GM18511 (cell line): Measurements from ENCODE around the gene AQP10.
"Not testable (repeated sequence)": the region's sequence is repeated elsewhere in the genome, so short reads cannot be mapped to it uniquely, and the experiment has no call there.

Source experiments
- ATAC-seq: cut with Tn5 transposase; IDR thresholded peaks from one replicate; pipeline ENCODE4 v1.9.1; 2021; ENCODE audit warnings: mild to moderate bottlenecking, moderate library complexity; ENCODE audit not compliant: unreplicated experiment

Gene AQP10, protein sequence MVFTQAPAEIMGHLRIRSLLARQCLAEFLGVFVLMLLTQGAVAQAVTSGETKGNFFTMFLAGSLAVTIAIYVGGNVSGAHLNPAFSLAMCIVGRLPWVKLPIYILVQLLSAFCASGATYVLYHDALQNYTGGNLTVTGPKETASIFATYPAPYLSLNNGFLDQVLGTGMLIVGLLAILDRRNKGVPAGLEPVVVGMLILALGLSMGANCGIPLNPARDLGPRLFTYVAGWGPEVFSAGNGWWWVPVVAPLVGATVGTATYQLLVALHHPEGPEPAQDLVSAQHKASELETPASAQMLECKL

DNA sequence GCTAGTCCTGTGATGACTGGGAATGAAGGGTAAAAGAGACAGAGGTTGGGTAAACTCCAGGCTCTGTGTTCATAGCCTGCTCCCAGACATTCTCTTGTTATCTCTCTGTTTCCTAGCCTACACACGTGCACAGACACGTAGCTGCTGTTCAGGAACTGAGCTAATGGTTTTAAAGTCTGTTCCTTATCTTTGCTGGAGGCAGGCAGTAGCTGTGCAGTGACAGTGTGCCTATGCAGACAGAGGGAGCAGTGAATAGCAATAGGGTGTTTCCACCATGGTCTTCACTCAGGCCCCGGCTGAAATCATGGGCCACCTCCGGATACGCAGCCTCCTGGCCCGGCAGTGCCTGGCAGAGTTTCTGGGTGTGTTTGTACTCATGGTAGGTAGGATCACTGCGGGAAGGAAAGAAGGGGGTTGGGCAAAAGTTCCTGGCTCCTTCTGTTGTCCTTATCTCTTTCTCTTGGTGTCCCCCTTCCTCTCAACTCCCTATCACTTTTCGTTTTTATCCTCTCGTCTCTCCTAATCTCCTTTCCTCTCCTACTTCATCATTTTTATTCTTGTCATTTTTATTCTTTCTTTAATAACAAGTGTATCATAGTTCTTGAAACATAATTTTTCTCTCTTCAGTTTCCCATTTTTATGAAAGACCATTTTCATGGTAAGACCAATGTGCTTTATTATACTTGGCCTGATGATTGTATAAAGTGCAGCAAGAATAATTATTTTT is at the start of gene AQP10:
TSS of gene AQP10 (plus strand) at position 212 of the 727 bp plus-strand sequence. CDS start at position 275, 63 bp downstream.
- ATAC-seq, result no peak

DNA sequence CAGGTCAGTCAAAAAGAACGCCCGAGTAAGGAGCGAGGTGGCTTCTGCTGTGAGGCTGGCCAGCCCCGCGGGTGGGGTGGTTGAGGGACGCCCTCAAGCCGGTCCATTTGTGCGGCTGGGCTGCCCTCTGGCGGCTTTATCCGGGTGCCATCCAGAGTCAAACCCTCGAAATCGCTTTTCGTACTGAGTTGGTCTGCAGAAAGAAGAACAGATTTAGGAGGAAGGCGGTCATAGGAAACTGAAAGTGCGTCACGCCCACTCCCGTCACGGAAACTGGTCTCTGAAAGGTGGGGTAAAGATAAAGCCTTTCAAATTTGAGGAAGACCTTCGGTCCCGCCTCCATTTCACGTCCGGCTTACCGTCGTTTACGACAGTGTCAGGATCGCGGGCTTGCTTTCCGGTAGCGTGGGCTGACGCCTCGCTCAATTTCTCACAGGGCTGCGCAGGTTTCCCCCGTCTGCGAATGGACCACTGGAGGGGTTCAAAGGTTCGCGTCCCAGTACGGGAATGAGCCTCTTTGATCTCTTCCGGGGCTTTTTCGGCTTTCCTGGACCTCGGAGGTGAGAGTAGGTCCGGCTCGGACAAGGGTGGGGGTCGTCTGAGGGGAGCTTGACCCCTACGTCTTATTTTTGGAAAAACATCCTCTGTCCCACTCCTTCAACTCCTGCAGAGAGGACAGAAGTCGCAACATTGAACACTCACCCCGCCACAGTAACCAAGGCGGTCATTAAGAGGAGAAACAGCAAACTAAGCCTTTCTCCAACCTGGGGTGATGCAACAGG is 48.5 kb upstream of the AQP10 start, which contains the start of gene HAX1:
TSS of gene HAX1 (plus strand) at position 413 of the 782 bp plus-strand sequence. CDS start at position 508, 95 bp downstream.
- peak; percentile 93 for ATAC-seq

DNA sequence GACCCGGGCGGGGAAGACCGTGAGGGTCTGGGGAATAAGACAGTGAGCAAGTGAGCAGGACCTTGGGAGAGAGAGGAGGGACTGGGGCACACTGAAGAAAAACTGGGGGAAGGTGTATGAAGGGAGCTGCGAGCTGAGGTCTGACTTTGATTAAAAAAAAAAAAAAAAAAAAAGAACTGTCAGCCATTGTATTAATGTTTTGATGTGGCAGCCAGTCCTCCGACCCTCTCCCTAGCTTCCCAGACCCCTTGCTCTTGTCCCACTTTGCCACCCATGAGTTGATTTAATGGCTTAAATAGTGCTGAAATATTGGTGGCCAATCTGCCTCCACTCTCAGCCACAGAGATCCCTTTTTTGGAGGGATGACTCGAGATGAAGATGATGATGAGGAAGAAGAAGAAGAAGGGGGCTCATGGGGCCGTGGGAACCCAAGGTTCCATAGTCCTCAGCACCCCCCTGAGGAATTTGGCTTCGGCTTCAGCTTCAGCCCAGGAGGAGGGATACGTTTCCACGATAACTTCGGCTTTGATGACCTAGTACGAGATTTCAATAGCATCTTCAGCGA is 47.8 kb upstream of the AQP10 start:
- no peak for ATAC-seq

DNA sequence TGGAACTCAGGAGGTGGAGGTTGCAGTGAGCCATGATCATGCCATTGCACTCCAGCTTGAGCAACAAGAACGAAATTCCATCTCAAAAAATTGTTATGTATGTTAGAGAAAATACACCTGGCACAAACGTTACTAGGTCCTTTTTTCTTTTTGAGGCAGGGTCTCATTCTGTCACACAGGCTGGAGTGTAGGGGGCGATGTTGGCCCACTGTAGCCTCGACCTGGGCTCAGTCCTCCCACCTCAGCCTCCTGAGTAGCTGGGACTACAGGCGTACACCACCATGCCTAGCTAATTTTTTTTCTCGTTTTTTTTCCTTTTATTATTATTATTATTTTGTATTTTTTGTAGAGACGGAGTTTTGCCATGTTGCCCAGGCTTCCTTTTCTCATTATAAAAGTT is 44.1 kb upstream of the AQP10 start:
- no peak for ATAC-seq

DNA sequence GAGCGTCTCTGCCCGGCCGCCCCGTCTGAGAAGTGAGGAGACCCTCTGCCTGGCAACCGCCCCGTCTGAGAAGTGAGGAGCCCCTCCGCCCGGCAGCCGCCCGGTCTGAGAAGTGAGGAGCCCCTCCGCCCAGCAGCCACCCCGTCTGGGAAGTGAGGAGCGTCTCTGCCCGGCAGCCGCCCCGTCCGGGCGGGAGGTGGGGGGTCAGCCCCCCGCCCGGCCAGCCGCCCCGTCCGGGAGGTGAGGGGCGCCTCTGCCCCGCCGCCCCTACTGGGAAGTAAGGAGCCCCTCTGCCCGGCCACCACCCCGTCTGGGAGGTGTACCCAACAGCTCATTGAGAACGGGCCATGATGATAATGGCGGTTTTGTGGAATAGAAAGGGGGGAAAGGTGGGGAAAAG is 33.3 kb upstream of the AQP10 start:
- not testable (repeated sequence) for ATAC-seq

DNA sequence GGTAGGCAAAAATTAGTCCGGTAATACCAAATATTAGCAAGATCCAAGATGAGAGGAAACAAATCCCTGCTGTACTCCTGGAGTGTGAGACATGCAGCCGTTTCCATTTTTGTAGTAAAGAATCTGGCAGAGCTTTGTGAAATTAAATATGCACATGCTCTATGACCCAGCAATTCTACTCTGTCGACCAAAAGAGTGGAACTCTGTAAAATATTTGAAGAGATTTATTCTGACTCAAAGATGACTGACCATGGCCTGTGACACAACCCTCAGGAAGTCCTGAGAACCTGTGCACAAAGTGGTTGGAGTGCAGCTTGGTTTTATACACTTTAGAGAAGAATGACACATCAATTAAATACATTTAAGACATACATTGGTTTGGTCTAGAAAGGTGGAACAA is 32.2 kb upstream of the AQP10 start:
- no peak for ATAC-seq

DNA sequence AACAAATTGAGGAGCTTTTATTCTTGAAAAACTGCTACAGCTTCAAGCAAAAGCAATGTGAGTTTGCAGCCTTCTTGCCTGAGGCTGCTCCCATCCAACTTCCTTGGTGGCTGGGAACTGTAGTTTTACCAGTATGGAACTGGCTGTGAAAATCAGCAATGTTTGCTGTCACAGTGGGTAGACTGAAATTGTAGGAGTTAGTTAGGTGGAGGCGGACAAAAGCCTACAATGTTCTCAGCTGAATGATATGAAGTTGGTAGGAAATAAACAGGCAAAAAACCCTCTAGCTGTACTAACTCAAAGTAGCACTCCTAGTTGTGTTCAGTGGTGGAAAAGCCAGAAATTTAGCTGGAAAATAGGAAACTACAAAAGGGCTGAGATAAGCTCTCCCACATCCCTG is 30.0 kb upstream of the AQP10 start:
- no peak for ATAC-seq

DNA sequence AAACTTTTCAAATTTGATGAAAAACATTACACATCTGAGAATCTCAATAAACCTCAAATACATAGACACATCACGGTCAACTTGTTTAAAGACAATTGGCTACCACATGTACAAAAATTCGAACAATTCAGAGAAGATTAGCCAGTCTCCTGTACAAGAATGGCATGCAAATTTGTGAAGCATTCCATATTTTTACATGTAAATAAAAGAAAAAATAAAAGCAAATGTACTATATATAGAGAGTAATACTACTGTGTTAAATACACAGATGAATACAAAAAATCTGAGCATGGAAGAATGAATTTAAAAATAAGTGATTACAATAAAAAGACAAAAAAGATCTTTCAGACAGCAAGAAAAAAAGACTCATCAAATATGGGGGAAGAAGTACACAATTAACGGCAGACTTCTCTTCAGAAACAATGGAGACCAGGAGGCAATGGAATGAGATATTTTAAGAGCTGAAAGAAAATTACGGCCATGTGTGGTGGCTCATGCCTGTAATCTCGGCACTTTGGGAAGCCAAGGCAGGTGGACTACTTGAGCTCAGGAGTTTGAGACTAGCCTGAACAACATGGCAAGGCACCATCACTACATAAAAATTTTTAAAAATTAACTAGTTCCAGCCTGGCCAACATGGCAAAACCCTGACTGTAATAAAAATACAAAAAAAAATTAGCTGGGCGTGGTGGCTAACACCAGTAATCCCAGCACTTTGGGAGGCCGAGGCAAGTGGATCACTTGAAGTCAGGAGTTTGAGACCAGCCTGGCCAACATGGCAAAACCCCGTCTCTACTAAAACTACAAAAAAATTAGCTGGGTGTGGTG is 25.3 kb upstream of the AQP10 start:
- ATAC-seq, result no peak

DNA sequence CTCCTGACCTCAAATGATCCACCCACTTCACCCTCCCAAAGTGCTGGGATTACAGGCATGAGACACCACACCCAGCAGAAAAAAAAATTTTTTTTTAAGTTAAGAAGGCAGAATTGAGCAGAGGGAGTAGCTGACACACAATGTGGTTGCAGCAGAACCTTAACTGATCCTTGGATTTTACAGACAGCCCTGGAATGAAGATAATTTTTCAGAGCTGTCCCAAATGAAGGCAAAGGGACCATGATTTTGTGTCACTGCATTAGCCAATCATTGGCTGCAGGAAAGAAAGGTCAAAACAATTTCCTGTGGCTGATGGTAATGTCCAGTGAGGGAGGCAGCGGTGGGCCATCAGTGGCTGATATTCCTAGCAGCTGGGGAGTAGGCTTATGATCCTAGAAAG is 19.3 kb upstream of the AQP10 start:
- ATAC-seq, result no peak

DNA sequence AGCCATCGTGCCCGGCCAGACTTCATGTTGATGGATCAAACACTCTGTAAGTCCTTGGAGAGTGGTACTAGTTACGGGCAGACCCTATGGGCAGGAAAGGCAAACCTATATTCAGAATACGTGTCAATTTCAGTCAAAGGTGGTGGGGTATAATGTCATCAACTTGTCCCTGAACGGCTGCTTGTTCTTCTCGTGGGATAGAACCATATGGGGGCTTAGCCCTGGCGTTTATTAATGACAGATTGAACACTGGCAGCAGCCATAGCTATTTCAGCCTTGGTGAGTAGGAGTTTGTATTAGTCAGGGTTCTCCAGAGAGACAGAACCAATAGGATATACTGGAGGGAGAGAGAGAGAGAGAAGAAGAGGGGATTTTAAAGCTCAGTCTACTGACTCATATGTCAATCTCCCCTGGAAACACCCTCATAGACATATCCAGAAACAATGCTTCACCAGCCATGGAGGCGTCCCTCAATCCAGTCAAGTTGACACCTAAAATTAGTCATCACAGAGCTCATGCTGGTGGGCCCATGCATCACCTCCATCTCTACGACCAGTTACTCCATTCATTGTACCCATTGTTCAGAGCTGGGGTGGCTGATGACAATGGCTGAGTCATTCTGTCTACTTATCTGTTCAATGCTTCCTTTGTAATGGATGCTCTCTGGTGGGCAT is 16.1 kb upstream of the AQP10 start:
- ATAC-seq, result no peak

DNA sequence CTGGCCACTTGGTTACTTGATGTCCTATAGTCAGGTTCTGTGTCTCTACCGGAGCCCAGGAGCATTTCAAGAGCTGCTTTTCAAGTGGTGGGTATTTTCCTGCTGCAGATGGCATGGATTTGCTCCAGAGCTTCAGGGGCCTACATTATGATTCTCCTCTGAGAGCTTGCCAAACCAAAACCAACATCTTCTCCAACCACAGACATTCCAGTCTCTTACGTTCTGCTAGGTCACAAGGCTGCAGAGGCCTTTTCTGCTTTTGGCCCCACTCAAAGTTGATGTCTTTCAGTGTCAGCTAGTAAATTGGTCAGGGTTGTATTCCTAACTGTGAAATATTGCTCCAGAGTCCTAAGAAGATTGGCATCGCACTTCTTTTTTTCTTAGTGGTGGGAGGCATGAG is 14.7 kb upstream of the AQP10 start:
- no peak for ATAC-seq

DNA sequence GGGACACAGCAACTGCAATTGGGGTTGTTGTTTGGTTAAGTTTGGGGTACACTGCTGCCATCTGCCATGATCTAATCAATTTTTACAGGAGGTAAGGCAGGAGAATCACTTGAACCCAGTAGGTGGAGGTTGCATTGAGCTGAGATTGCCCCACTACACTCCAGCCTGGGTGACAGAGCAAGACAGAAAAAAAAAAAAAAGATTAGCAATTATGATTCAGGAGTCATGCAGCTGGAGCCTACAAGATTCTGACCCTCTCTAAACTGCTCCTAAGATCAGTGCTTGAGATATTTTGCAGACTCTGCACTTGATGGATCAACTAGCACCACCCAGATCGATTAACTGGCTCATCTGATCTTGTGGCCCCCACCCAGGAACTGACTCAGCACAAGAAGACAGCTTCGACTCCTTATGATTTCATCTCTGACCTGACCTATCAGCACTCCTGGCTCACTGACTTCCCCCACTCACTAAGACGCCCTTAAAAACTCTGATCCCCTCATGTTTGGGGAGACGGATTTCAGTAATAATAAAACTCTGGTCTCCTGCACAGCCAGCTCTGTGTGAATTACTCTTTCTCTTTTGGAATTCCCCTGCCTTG is 13.1 kb upstream of the AQP10 start:
- not testable (repeated sequence) for ATAC-seq

DNA sequence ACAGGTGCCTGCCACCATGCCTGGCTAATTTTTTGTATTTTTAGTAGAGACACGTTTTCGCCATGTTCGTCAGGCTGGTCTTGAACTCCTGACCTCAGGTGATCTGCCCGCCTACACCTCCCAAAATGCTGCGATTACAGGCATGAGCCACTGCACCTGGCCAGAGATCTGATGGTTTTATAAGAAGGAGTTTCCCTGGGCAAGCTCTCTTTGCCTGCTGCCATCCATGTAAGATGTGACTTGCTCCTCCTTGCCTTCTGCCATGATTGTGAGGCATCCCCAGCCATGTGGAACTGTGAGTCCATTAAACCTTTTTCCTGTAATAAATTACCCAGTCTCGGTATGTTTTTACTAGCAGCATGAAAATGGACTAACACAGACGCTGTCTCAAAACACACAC is 11.8 kb upstream of the AQP10 start:
- not testable (repeated sequence) for ATAC-seq

DNA sequence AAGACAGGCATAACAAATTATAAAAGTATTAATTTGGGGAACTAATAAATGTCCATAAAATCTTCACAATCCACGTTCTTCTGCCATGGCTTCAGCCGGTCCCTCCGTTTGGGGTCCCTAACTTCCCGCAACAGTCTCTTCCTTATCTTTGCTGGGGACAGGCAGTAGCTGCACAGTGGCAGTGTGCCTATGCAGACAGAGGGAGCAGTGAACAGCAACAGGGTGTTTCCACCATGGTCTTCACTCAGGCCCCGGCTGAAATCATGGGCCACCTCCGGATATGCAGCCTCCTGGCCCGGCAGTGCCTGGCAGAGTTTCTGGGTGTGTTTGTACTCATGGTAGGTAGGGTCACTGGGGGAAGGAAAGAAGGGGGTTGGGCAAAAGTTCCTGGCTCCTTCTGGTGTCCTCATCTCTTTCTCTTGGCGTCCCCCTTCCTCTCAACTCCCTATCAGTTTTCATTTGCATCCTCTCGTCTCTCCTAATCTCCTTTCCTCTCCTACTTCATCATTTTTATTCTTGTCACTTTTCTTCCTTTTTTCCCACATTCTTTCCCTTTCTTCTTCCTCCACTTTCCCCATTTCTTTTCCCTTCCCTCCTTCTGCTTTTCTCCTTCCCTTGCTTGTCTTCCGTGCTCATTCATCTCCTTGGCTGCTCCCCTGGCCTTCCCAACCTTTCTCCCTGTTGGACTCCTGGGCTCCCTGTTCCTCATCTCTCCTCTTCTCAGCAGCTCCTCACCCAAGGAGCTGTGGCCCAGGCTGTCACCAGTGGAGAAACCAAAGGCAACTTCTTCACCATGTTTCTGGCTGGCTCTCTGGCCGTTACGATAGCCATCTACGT is 8.4 kb upstream of the AQP10 start:
- ATAC-seq, result not testable (repeated sequence)

DNA sequence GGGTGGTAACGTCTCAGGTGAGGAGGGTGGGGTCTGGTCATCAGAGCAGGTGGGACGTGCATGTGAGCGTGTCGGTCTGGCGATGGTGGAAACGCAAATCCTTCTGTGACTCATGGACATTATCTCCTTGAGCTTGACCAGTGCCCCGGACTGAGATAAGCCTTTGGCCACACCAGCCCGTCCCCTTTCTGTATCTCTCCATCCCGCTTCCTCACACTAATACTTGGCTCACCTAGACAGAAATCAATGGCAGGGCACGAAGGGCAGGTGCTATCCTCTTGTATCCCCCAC is 7.9 kb upstream of the AQP10 start:
- ATAC-seq, result no peak

DNA sequence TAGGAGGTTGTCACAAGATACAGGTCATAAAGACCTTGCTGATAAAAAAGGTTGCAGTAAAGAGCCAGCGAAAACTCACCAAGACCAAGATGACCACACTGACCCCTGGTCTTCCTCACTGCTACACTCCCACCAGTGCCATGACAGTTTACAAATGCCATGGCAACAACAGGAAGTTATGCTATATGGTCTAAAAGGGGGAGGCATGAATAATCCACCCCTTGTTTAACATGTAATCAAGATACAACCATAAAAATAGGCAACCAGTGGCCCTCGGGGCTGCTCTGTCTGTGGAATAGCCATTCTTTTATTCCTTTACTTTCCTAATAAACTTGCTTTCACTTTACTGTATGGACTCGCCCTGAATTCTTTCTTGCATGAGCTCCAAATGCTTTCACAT is 6.7 kb upstream of the AQP10 start:
- not testable (repeated sequence) for ATAC-seq

DNA sequence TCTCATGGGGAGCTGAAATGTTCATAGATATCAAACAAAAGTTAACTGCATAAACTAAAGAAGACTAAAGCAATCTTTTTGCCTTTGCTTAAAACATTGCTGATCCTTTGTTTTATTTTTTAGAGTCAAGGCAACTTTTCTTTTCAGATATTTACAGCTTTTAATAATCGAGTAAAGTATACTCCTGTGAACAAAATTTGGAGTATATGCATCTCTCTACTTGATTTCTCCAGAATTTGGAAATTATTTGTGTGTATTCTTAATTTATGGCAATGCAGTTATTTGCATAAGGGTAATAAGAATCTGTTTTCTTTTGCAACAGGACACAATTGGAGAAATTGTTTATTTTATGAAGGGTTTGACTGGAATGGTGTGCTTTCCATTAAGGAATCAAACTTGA is 4.2 kb upstream of the AQP10 start:
- ATAC-seq, result no peak

DNA sequence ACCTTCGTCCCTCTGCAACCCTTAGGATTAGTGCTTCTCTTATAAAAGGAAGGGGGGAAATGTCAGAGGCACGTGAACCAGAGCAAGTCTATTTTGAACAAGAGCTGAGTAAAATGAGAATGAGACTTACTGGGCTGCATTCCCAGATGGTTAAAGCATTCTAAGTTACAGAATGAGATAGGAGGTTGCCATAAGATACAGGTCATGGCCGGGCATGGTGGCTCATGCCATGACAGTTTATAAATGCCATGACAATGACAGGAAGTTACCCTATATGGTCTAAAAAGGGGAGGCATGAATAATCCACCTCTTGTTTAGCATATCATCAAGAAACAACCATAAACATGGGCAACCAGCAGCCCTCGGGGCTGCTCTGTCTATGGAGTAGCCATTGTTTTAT is 2.5 kb upstream of the AQP10 start:
- no peak for ATAC-seq

DNA sequence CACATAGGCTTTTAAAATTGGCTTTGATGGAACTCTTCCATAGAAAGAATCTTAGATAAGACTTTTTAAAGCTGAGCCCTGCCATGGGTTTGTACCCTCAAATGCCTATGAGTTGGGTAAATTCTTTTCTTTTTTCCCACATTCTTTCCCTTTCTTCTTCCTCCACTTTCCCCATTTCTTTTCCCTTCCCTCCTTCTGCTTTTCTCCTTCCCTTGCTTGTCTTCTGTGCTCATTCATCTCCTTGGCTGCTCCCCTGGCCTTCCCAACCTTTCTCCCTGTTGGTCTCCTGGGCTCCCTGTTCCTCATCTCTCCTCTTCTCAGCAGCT is 679 bp downstream of the AQP10 start:
- ATAC-seq, result not testable (repeated sequence)
